SK-N-SH (cell line): Measurements from ENCODE around the gene EGLN3. TPM values are rescaled to one million over a fixed set of nuclear protein-coding genes. Genes with fewer than 3 reads are reported as not detected.

ENCODE experiments used
- CTCF ChIA-PET: fragments of 300-600, 350-600 bp; formaldehyde crosslinking; extraction: SDS; loops from one replicate; lab custom pipeline; 2021; lab: Yijun Ruan, JAX
- POLR2A ChIA-PET: fragments of 350-600 bp; sonication (Branson Sonifier 250); formaldehyde crosslinking; extraction: SDS; loops from one replicate; lab custom pipeline; 2020; ENCODE audit warnings: antibody characterized with exemption, inconsistent platforms; lab: Yijun Ruan, JAX
- DNase-seq: peaks from one replicate; pipeline ENCODE4 v3.0.0; 2012
- H2AFZ ChIP-seq: fragments of 200-600 bp; sonication (generic); 2 replicates; pipeline ENCODE4 v1.8.1; 2016; ENCODE audit warnings: antibody characterized with exemption, mild to moderate bottlenecking, low read depth
- H3F3A ChIP-seq: fragments of 200-600 bp; sonication (generic); replicated peaks from 2 replicates; pipeline ENCODE3; 2016; ENCODE audit warnings: antibody characterized with exemption, mild to moderate bottlenecking; ENCODE audit not compliant: insufficient read depth
- H3K27ac ChIP-seq, 2 experiments: fragments of 200-500 bp in 1 of 2; fragments of 200-600 bp in 1 of 2; sonication (Bioruptor generic) in 1 of 2; sonication (generic), shearing (Covaris generic) in 1 of 2; 2 replicates each; pipeline versions ENCODE4 v1.5.1 to v1.6.1; 2014 to 2016; ENCODE audit warnings: low read depth in 2 of 2, inconsistent platforms in 1 of 2, low read length in 1 of 2, mild to moderate bottlenecking in 1 of 2, mixed read lengths in 1 of 2
- H3K27me3 ChIP-seq: fragments of 200-600 bp; sonication (generic), shearing (Covaris generic); 2 replicates; pipeline ENCODE4 v1.6.1; 2016; ENCODE audit warnings: mixed run types; ENCODE audit not compliant: insufficient read depth
- H3K36me3 ChIP-seq, 2 experiments: fragments of 200-500 bp in 1 of 2; fragments of 200-600 bp in 1 of 2; sonication (Bioruptor generic) in 1 of 2; sonication (generic) in 1 of 2; replicated peaks in 1 of 2; 2 replicates each; pipeline versions ENCODE3 to v1.5.1; 2014 to 2016; ENCODE audit warnings: low read length in 1 of 2, mild to moderate bottlenecking in 1 of 2; ENCODE audit not compliant: insufficient read depth in 2 of 2, control insufficient read depth in 1 of 2
- H3K4me1 ChIP-seq, 2 experiments: fragments of 200-500 bp in 1 of 2; fragments of 200-600 bp in 1 of 2; sonication (Bioruptor generic) in 1 of 2; sonication (generic), shearing (Covaris generic) in 1 of 2; 2 replicates each; pipeline versions ENCODE4 v1.5.1 to v1.6.1; 2014 to 2016; ENCODE audit warnings: low read depth in 1 of 2, low read length in 1 of 2, mixed run types in 1 of 2; ENCODE audit not compliant: insufficient read depth in 2 of 2, control insufficient read depth in 1 of 2
- H3K4me2 ChIP-seq: fragments of 200-600 bp; sonication (generic), shearing (Covaris generic); 2 replicates; pipeline ENCODE4 v1.6.1; 2017; ENCODE audit warnings: mixed run types
- H3K4me3 ChIP-seq, 2 experiments: fragments of 200-500 bp in 1 of 2; fragments of 200-600 bp in 1 of 2; sonication (Bioruptor generic) in 1 of 2; sonication (generic), shearing (Covaris generic) in 1 of 2; 2 replicates each; pipeline versions ENCODE4 v1.5.1 to v1.8.1; 2014 to 2016; ENCODE audit warnings: low read depth in 2 of 2, inconsistent platforms in 1 of 2, low read length in 1 of 2, mild to moderate bottlenecking in 1 of 2, mixed read lengths in 1 of 2, moderate library complexity in 1 of 2
- H3K79me2 ChIP-seq: fragments of 200-600 bp; sonication (generic); 2 replicates; pipeline ENCODE4 v1.8.1; 2017; ENCODE audit warnings: mild to moderate bottlenecking; ENCODE audit not compliant: insufficient read depth
- H3K9ac ChIP-seq: fragments of 200-600 bp; sonication (generic); 2 replicates; pipeline ENCODE4 v1.6.1; 2017; ENCODE audit warnings: mixed run types
- H3K9me2 ChIP-seq: fragments of 200-600 bp; sonication (generic); 2 replicates; pipeline ENCODE4 v1.6.1; 2017; ENCODE audit warnings: mixed run types
- H3K9me3 ChIP-seq: fragments of 200-600 bp; sonication (generic); 2 replicates; pipeline ENCODE4 v1.6.1; 2017; ENCODE audit warnings: mixed run types, mild to moderate bottlenecking, moderate library complexity
- H4K20me1 ChIP-seq: fragments of 200-600 bp; sonication (generic); 2 replicates; pipeline ENCODE4 v1.6.1; 2017; ENCODE audit warnings: mild to moderate bottlenecking, mixed run types; ENCODE audit not compliant: insufficient read depth
- EZH2phosphoT487 ChIP-seq: fragments of 200-600 bp; sonication (generic); IDR thresholded peaks from 2 replicates; pipeline ENCODE4 v1.6.1; 2017; ENCODE audit warnings: low read depth, mixed run types, mild to moderate bottlenecking, antibody characterized with exemption, moderate library complexity, borderline replicate concordance
- GABPA ChIP-seq: IDR thresholded peaks from 2 replicates; pipeline ENCODE4 v1.4.0; 2012; ENCODE audit warnings: low read depth, mild to moderate bottlenecking
- GATA2 ChIP-seq: sonication (generic); formaldehyde crosslinking; IDR thresholded peaks from 2 replicates; pipeline ENCODE4 v1.5.0; 2020; ENCODE audit warnings: mild to moderate bottlenecking, missing genetic modification reagents
- NRF1 ChIP-seq: IDR thresholded peaks from 2 replicates; pipeline ENCODE4 v1.6.1; 2012; ENCODE audit warnings: low read depth, mild to moderate bottlenecking, low read length
- POLR2AphosphoS5 ChIP-seq: IDR thresholded peaks from 2 replicates; pipeline ENCODE4 v1.6.1; 2012; ENCODE audit warnings: low read depth, low read length
- RAD21 ChIP-seq: IDR thresholded peaks from 2 replicates; pipeline ENCODE4 v1.6.1; 2012; ENCODE audit warnings: mild to moderate bottlenecking, low read length
- RCOR1 ChIP-seq: fragments of 150-350 bp; IDR thresholded peaks from 2 replicates; pipeline ENCODE4 v1.6.1; 2017; ENCODE audit warnings: antibody characterized with exemption, low read length
- YY1 ChIP-seq: IDR thresholded peaks from 2 replicates; pipeline ENCODE4 v1.4.0; 2012; ENCODE audit warnings: low read depth, mild to moderate bottlenecking
- WGBS: methylation state at CpG from one replicate; pipeline ENCODE4 v1.1.6; 2017; ENCODE audit warnings: low lambda C conversion rate; 5-methylcytosine and 5-hydroxymethylcytosine counted together
- polyA plus RNA-seq, 3 experiments: library from polyadenylated mRNA; depleted of rRNA; stranded (reverse); fragments of >200 nt; gene quantifications; 2 replicates each; pipeline ENCODE4 v1.2.3, GENCODE V29; 2012
- TF ChIP-seq, protein P1 (sequence below): IDR thresholded peaks from 2 replicates; pipeline ENCODE4 v1.6.1; 2012; ENCODE audit warnings: mild to moderate bottlenecking, low read depth, low read length, moderate library complexity

The EGLN3 gene
- polyA plus RNA-seq, 1 of the 3 experiments (the other 2 are of a cell fraction), result 0.31 TPM

DNA sequence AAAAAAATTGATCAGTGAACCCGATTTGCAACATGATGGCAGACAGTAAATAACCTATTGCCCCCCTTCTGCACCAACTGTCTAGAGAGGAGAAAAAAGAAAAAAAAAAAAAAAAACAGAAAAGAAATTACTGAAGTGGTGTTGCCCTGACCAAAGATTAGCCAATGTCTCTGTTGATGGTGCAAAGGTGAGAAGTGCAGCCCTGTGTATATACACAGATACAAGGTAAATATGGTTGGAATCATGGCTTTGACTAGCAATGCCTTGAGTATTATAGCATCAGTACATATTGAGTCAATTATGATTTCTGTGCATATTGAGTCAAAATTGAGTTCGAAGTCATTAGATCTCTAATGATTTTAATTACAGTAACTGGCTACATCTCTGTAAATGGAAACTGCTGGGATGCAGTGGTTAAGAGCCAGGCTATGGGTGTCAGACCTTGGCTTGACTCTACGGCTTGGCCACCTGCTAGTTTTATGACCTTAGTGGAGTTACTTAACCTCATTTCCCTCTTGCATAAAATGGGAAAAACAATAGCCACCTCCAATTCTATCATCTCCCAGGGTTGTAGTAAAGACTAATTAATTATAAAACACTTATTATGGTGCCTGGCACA lies 51.0 kb downstream of the EGLN3 start:
- H3K27me3 ChIP-seq, result no peaks in the 10 kb centered on the region
- no peaks in the 10 kb centered on the region for H3K9me3 ChIP-seq
- DNase-seq, result no peak
- H3K4me1 ChIP-seq, result no peaks in the 10 kb centered on the region; a peak in 1 of 4 replicates
- no peak overlapping the region for H3K27ac ChIP-seq
- POLR2A ChIA-PET, result no interaction called here
- TF ChIP-seq NRF1 (no peak), POLR2AphosphoS5 (no peak), RCOR1 (no peak), EZH2phosphoT487 (no peak)
- TF ChIP-seq, protein P1, sequence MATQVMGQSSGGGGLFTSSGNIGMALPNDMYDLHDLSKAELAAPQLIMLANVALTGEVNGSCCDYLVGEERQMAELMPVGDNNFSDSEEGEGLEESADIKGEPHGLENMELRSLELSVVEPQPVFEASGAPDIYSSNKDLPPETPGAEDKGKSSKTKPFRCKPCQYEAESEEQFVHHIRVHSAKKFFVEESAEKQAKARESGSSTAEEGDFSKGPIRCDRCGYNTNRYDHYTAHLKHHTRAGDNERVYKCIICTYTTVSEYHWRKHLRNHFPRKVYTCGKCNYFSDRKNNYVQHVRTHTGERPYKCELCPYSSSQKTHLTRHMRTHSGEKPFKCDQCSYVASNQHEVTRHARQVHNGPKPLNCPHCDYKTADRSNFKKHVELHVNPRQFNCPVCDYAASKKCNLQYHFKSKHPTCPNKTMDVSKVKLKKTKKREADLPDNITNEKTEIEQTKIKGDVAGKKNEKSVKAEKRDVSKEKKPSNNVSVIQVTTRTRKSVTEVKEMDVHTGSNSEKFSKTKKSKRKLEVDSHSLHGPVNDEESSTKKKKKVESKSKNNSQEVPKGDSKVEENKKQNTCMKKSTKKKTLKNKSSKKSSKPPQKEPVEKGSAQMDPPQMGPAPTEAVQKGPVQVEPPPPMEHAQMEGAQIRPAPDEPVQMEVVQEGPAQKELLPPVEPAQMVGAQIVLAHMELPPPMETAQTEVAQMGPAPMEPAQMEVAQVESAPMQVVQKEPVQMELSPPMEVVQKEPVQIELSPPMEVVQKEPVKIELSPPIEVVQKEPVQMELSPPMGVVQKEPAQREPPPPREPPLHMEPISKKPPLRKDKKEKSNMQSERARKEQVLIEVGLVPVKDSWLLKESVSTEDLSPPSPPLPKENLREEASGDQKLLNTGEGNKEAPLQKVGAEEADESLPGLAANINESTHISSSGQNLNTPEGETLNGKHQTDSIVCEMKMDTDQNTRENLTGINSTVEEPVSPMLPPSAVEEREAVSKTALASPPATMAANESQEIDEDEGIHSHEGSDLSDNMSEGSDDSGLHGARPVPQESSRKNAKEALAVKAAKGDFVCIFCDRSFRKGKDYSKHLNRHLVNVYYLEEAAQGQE, result no peak
- no peak overlapping the region for H2AFZ ChIP-seq
- no peaks in the 10 kb centered on the region for H3F3A ChIP-seq
- WGBS, result 41% methylated on average over 3 of the region's 3 CpGs
- CTCF ChIA-PET, result no interaction called here
- no peaks in the 10 kb centered on the region for H3K36me3 ChIP-seq
- no peaks in the 10 kb centered on the region for H3K9me2 ChIP-seq
- H3K79me2 ChIP-seq, result no peaks in the 10 kb centered on the region
- no peak overlapping the region for H3K9ac ChIP-seq
- no peaks in the 10 kb centered on the region for H4K20me1 ChIP-seq
- H3K4me2 ChIP-seq, result no peak overlapping the region
- H3K4me3 ChIP-seq, result no peak overlapping the region

DNA sequence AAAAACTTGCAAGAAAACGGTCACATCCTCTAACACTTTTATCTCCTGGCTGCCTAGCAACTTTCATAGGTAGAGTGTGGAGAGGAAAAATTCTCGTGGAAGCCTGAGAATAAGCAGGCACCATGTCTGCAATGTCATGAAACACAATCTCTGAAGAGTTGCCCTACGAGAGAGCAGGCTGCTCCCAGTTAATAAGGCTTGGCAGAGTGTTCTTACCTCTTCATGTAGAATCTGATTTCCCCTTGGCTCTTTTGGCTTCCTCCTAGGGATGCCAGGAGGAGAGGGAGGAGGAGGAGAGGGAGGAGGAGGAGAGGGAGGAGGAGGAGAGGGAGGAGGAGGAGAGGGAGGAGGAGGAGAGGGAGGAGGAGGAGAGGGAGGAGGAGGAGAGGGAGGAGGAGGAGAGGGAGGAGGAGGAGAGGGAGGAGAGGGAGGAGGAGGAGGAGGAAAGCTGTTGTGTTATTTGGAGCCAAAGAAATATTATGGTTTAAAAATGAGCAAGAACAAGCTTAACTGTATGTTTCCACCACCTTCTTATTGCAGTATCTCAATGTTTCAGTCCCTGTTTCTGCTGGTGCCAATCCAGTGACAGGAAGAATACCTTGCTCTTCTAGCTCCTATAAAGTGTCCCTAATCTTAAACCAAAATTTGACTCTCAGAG lies 52.9 kb downstream of the EGLN3 start:
- Histone ChIP-seq H3K27me3 (no peaks in the 10 kb centered on the region), H3K4me2 (no peak overlapping the region), H3K79me2 (no peaks in the 10 kb centered on the region), H2AFZ (no peak overlapping the region), H3K4me1 (no peaks in the 10 kb centered on the region; a peak in 1 of 4 replicates), H3K9me2 (no peaks in the 10 kb centered on the region), H3K9me3 (no peaks in the 10 kb centered on the region), H3F3A (no peaks in the 10 kb centered on the region), H3K4me3 (no peak overlapping the region), H3K36me3 (no peaks in the 10 kb centered on the region), H4K20me1 (no peaks in the 10 kb centered on the region), H3K9ac (no peak overlapping the region), H3K27ac (no peak overlapping the region)
- CTCF ChIA-PET, result interaction anchor here (0.7 kb wide), 1 partner anchor 22 kb away, joined by 3 read pairs; no protein-coding TSS in a partner anchor
- TF ChIP-seq YY1, result no peak
- TF ChIP-seq NRF1, result no peak
- no peak for TF ChIP-seq RAD21
- no peak for TF ChIP-seq GABPA
- no peak for TF ChIP-seq GATA2
- no peak for DNase-seq
- 19% methylated on average over 3 of the region's 3 CpGs for WGBS
- POLR2A ChIA-PET, result no interaction called here
